HG02981 (cell line): ENCODE measurements around the gene PPP2R2C.

ENCODE experiments used
- ATAC-seq: cut with Tn5 transposase; IDR thresholded peaks from one replicate; pipeline ENCODE4 v1.9.1; 2021; ENCODE audit warnings: mild to moderate bottlenecking, moderate library complexity; ENCODE audit not compliant: unreplicated experiment

The PPP2R2C gene

DNA sequence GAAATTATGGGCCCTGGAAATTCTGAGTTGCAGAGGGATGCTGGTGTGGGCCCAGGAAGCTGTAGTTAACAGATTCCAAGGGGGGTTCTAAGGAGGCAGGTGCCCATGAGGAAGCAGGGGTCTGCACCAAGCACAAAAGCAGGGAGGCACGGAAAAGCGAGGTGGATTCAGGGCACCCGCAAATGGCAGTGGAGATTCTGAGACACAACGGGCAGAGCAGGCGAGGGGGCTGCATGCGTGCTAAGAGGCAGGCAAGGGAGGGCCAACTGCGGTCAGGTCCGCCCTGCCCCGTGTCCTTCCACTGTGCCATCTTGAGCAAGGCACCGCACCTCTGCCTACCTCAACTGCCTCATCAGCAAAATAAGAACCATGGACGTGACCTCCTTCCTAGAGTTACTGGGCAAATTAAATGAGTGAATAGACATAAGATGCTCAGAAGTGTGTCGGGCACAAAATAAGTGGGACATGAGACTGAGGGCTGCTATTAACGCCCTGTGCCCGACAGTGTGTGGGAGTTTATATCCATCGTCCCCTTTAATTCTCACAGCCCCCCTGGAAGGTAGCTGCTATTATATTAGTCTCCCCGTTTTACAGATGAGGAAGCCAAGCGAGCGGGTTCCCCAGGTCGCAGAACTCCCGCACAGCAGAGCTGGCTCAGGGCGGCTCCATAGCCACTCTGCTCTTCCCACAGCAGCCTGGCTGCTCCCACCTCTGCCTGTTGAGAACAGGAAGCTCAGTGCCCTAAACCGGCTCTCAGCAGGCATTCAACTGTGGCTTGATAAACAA lies 67.6 kb downstream of the PPP2R2C start:
- no peak for ATAC-seq

DNA sequence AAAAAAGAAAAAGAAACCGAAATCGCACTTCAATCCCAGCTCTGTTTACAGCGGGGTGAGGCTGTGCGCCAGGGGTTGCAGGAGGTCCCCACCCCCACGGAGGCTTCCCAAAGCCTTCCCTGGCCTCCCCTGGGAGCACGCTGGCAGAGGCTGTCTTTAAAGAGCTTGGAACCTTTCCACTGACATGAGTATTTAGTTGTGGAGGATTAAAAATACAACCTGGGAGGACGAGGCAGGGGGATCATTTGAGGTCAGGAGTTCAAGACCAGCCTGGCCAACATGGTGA lies 69.1 kb downstream of the PPP2R2C start:
- no peak for ATAC-seq

DNA sequence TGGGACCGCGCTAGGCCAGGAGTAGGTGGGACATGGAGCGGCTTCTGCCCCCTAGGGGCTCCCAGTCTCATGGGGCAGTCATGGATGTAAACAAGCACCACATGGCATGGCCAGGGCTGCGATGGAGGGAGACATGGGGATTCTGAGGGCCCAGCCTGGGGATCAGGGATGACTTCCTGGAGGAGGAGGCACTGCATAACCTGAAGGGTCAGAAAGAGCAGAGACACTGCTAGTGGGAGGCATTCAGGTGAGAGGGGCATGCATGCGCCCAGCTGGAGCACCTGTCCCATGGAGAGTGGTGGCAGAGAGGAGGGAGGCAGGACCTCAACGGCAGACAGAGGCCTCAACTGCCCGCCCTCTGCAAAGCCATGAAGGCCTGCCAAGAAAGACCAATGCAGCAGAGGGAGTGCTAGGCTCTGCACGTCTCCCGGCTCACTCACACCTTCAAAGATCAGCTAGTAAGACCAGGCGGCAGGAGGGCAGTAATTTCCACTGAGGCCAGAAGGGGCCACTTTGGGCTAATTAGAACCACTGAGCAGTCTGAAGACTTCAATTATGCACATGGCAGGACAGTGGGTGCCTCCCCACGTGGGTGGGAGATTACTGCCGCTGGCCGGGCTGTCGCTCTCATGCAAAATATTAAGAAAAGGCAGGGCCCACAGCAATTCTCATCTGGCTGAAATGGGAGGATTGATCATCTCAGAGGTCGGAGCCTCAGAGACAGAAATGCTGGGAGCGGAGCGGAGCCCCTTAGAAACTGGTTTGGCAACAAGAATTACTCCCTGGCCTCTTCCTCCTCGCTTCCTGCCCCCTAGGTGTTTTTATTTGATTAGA lies 69.6 kb downstream of the PPP2R2C start:
- ATAC-seq: no peak

DNA sequence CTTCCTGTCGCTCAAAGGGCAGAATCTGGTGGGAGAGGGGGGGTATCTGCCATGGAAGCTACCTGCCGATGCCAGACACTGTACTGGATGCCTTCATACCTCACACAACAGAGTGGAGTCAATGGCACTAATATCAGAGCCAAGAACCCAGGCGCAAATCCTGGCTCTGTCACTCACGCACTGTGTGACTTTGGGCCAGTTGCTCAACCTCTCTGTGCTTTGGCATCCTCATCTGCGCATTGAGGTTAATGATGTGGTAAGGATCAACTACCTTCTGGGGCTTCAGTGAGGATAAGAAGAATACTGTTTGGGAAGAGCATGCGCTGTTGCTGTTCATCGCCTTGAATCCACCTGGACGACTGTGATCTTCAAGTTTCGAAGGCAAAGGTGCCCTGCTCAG lies 70.6 kb downstream of the PPP2R2C start:
- ATAC-seq: no peak

DNA sequence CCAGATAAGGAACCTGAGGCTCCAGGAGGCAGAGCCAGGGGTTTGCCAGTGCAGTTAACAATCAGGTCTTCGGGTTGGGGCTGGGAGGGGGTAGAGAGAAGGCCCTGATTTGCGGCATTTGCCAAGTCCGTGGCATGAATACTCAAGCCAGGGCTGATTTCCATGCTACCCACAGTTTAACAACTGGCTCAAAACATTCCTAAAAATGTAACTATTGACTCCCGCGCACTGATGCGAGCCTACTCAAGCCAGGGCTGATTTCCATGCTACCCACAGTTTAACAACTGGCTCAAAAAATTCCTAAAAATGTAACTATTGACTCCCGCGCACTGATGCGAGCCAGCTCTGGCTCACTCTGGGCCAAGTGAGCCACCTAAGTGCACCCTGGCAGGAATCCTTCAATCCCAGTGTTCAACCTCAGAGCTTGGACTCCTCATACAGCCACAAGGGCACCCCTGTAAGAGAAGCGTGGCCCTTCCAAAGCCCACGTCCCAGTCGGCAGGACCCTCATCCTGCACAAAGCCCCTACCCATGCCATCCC lies 75.6 kb downstream of the PPP2R2C start:
- ATAC-seq: no peak

DNA sequence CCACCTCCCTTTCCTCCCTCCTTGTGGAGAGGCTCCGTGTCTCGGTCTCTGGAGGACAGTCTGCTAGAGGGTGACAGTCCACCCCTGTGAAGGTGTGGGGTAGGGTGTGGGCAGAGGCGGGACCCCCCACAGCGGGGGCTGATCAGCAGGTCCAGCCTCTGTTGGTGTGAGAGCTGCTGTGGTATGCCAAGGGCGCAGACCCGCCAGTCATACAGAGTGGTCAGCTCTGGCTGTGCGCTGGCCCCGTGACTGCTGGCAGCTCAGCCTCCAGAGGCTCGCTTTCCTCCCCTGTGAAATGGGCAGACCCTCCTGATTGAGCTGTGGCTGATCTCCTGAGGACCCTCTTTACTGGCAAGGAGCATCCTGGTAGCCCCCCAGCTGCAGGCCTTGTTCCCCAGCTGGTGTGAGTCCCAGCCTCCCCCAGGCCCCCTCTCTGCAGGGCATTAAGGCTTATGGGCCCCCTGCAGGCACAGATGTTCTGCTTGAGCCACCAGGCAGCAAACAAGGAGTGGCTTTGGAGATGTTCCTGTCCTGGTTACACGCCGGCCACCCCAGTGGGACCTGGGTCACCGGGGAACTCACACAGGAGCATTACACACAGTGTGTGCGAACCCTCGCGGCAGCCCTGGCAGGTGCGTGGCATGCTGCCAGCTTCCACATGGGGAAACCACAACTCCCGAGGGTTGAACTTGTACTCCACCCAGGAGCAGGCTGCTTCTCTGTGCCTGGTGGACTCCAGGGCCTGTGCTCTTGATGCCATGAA lies 76.8 kb downstream of the PPP2R2C start:
- no peak for ATAC-seq

DNA sequence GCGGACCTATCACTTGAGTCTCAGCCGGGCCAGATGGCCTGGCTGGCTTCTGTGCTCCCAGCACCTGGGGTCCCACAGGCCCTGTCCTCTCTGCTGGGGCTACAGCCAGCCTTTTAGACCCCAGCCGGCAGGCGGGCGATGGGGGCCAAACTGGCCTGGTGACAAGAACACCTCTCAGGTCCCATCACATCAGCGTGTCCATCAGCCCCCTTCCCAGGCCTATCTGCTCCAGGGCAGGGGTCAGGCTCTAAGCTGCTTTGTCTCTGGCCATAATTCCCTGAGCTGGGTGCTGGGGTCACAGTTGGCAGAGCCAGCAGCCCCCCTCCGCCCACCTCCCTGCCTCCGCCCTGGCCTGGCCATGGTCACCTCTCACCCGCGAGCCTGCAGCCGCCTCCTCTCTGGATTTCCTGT lies 77.7 kb downstream of the PPP2R2C start:
- ATAC-seq: no peak

DNA sequence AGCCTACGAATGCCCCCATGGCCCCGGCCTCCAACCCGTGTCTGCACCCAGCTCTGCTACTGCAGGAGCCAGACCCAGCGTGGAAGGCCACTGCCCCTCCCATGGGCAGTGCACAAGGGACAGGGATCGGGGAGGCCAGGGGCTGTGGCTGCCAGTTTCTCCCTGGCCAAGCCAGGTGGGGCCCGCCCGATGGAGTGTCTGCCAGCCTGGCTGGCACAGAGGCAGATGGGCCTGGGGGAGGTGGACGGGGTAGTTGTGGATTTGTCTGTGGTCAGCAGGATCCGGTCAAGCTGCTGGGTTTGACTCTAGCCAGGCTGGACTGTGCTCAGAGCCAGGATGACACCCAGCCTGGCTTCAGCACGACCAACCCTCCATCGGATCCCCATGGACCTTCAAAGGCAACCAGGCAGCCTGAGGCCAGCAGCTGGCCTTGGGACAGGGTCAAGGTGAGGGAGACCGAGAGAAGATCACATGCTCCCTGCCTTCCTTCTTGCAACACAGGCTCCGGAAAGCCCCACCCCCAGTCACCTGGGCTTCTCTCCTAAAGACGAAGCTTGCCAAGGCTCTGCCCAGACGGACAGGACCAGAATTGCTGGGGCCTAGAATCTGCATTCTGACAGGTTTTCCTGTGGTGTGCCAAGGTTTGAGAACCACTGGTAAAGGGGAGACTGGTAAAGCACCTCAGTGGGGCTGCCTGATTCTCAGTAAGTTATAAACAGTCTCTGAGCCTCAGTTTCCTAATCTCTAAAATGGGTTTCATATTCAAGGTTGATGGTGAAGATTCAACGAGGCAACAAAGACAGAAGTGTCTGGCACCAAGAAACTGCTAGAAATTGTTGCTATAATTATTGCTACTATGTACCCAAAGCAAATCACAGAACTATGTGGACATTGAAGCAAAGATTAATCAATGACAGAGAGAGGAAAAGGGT lies 78.6 kb downstream of the PPP2R2C start:
- ATAC-seq: no peak

DNA sequence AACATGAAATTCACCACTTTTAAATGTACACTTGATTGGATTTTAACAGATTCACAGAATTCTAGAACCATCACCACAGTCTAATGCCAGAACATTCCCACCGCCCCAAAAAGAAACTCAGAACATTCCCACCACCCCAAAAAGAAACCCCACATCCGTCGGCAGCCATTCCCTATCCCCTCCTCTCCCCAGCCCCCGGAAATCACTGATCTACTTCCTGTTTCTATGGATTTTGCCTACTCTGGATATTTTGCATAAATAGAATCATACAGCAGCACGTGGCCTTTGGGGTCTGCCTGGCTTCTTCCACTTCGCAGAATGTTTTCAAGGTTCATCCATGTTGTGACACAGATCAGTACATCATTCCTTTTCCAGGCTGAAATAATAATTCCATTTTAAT lies 79.3 kb downstream of the PPP2R2C start:
- no peak for ATAC-seq

DNA sequence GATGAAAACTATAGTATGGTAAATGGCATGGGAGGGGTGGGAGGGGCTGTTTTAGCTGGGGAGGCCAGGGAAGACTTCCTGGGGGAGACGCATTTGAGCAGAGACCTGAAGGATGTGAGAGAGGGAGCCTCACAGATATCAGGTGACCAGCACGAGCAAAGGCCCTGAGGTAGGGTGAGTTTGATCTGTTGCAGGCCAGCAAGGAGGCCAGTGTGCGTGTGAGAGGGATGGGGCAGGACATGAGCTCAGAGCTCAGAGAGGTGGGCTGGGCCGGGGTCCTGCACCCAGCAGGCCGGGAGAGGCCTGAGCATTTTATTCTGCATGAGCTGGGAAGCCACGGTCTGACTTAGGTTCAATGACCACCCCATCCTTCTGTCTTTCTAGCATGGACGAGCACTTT lies 80.0 kb downstream of the PPP2R2C start:
- ATAC-seq: no peak

DNA sequence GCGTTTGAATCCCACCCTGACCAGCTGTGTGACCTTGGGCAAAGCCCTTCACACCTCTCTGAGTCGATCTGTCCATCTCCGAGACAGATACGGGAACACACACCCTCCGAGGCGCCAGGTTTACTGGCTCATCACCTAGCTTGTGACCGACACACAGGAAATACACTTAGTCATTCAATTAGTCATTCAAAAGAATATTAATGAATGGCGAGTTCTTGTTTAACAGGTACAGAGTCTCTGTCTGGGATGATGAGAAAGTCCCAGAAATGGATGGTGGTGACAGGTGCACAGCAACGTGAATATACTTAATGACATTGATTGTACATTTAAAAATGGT lies 80.6 kb downstream of the PPP2R2C start:
- ATAC-seq: no peak

DNA sequence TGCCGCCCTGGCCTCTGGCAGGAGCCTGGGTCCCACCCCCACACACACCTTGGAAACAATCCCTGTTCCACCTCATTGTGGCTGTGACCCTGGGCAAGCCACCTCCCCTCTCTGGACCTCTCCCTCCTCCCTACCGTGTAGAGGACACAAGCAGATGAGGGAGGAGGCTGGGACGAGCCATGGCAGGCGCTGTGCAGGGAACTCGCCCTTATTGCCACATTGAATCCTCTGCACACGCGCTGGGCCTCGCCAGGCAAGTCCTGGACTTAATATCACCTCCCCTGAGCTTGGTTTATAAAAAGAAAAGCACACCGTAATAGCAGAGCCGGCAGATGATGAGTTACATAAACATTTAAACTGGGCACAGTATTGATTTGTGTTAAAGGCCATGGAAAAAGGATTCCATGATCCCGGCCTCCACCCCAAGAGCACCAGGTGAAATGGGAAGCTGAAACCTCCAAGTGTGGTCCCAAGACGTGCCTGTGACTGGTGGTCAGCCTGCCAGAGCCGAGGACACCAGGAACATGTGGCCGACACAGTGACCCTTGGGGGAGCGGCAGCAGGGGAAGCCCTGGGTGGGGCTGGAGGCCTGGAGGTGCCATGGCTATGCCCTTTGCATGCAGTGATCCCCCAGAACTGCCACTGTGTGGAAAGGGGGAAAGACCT lies 81.1 kb downstream of the PPP2R2C start:
- no peak for ATAC-seq

DNA sequence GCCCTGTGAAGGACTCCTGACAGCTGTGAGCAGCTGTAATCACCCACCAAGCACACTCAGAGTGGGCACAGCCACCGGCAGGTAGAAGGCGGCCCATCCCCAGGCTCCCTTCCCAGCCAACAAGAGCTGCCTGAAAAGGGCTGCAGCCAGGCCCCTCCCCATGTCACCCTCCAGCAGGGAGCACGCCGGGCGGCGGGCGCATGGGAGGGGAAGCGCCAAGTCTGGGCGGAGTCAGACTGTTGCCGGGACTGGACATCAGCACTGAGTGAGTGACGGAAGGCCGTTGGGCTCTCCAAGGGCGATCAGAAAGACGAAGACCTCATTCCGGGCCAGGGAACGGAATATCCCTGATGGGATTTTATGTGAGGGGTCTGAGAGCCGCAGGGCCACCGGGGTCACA lies 82.1 kb downstream of the PPP2R2C start:
- no peak for ATAC-seq

DNA sequence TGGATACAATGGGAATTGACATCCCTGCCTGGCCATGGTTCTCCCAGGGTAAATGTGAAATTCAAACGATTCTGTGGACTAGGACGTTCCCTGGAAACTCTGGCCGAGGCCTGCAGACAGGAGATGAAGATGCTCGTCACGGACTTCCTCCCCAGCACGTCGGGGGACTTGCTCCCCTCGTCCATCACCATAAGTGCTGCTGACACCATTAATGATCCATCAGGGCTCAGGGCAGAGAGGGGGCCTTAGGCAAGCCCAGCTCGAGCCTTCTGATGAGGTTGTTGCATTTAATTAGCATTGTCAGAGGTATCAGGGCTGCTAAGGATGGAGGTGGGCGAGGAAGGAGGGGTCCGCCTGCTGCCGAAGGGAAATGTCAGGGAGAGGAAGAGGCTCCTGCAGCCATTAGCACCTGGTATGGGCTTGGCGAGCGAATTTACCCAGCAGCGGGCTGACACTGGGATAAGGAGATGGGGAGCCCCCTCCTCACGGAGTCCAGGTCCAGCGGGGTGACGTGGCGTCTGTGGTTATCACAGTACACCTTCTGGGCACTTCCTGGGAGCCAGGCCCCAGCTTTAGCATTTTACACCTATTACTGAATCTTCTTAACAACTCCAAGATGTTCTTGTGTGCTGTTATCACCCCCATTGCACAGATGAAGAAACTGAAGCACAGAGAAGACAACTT lies 83.1 kb downstream of the PPP2R2C start:
- no peak for ATAC-seq

DNA sequence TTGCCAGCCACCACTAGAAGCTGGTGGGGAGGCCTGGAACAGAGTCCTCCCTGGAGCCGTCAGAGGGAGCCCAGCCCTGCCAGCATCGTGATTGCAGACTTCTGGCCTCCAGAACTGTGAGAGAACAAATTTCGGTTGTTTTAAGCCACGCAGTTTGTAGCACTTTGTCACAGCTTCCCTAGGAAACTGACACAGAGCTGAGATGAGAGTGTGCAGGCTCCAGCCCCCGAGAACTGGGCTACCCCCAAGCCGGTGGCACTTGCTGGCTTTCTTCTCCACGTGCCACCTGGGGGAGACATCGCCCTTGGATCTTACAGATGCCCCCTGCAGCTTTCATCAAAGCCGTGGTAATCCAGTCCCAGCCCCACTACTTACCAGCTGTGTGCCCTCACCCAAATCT lies 83.7 kb downstream of the PPP2R2C start:
- ATAC-seq: no peak

DNA sequence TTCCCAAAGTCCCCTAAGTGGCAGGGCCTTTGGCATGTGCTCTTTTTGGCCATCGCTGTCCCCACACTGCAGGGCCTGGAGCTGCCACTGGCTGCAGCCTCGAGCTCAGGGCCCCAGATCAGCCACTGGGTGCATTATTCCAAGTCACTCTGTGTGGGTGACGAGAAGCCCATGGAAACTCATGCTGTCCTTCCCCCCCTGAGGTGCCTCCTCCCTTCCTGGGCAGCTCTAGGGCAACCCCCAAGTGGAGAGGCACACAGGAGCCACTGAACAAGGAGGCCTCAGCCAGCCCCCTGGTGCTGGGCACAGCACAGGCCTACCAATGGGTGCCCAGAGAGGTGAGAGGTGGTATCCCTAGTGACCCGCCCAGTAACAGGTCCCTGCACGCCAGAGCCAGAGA lies 84.5 kb downstream of the PPP2R2C start:
- ATAC-seq: no peak

DNA sequence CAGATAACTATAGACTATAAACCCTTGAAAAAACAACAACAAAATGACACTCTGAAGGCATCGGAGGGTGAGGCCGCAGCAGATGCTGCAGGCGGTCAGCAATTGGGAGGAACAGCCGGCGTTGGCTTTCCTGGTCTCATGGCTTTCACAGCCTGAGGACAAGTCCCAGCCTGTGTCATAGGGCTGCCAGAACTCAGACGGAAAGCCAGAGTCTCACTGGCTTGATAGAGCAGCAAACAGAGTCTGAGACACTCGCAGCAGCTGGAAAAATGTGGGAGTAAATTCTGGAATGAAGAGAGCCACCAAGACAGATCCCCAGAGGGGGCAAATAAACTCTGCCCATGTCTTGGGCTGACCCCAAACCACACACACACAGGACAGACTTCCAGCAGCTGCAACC lies 86.3 kb downstream of the PPP2R2C start:
- ATAC-seq: no peak

DNA sequence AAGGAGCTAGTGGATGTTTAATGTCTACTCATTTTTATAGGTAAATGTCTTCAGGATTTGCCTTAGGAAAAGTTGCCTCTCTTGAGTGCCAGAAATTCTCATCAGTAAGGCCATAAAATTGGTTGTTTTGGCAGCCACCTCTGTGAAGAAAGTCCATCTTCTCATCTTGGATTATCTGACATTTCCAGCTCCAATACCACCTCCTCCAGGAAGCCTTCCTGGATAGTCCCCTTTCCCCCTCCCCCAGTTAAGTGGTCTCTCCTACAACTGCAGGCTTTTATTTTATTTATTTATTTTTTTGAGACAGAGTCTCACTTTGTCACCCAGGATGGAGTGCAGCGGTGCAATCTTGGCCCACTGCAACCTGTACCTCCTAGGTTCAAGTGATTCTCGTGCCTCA lies 87.1 kb downstream of the PPP2R2C start:
- ATAC-seq: no peak

DNA sequence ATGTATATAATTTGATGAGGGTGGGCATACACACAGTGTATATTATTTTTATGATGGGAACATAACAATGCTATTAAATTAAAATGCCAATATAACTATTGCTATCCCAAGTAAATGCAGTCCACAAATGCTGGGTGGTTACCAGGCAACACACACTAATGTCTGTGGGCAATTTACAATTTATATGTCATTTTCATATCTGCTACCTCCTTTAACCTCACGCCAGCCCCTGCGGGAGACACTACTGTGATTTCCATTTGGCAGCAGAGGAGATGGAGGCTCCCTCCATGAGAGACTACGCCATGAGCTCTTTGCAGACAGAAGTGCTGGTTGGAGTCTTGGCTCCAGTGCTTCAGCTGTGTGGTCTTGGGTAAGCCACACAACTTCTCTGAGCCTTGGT lies 87.9 kb downstream of the PPP2R2C start:
- no peak for ATAC-seq

DNA sequence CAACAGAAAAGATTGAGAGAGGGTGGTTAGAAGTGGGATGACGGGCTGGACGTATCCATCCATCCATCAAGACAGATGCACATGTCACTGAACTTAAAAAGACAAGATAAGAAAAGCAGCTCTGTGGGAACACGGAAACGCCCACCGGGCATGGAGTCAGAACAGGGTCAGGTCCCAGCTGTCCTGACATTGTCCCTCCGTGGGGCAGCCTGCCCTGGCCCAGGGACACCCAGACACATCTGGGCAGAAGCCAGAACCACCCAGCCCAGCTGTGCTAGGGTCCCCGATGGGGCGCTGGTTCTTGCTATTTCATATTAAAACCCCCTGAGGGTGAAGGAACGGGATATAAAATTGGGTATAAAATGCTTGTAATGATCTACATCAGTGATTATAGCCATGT lies 88.5 kb downstream of the PPP2R2C start:
- ATAC-seq: no peak
